ENCODE results near the gene WNT7A.

Gene WNT7A

DNA sequence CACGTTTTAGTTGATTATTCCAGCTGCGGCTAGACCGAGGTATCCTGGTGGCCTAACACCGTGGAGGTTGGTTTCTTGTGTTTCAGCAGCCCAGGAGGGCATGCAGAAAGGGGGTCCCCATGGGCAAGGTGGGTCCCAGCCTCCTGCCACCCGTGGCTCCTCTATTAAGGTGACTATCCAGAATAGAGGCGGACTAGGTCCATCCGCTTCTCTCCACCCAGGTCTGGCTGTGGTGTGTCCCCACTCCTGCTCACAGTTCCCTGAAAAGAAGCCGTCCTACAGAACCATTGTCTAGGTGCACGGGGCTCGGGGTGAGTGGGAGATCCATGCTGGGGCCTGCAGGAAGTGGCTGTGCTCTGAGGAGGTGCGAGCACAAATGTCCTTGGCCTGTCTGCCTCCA is 81.5 kb downstream of the WNT7A start:
- TF ChIP-seq SUZ12 (IDR thresholded peaks at IDR 0.05; ENCODE audit: extremely low read depth, insufficient read depth, insufficient read length) (no peak), ZNF274 (IDR thresholded peaks at IDR 0.05; ENCODE audit: low read depth, low read length) (no peak), YY1 (IDR thresholded peaks at IDR 0.05; ENCODE audit: insufficient read depth, insufficient read length) (no peak)
- peaks cover 6% of the 10 kb centered on the region; the same call in 1 of the 2 replicates for H3K9me3 ChIP-seq (ENCODE audit: insufficient read depth, low read length)
- H3K4me1 ChIP-seq (ENCODE audit: insufficient read depth, insufficient read length): no peaks in the 10 kb centered on the region
- no peaks in the 10 kb centered on the region for H3K27me3 ChIP-seq (ENCODE audit: insufficient read depth, insufficient read length)
- no peaks in the 10 kb centered on the region for H3K36me3 ChIP-seq (ENCODE audit: insufficient read depth, insufficient read length, low read length)
- no peak for DNase-seq (ENCODE audit: low read depth, low spot score)
- no peak overlapping the region for H3K9ac ChIP-seq (ENCODE audit: insufficient read length, low read depth)
- H3K4me3 ChIP-seq (ENCODE audit: insufficient read length, low read depth): no peak overlapping the region

DNA sequence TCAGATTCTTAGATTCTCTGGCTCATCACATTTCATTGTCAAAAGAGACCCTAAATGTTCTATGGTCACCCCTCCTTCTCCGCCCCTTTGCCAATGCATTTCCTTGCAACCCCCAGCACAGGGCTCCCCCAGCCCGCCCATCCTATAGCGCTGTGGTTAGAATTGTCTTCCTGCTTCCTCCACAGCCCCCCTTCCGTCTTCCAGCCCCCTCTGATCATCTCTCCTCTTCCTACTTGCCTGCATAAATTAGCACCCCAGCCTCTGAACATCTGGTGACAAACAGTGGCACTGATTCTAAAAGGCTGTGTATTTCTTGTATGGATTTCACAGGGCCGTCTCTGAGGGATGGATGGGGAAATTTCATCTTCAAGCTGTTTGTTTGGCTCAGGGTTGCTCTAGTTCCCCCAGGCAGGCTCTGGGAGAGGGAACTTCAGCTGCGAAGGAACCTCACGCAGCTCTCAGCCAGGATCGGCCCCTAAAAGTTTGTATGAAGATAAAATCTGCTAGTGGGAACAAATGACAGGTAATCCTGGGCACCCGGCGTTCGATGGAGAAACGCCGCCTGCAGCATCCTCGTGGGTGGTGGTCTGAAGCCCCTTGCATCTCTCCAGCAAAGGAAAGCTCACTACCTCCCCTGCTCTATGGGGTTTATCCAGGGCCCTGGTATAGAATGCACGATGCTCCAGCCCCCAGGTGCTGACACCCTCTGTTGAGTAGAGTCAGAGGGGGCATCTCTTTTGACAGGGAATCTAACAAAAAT is 83.0 kb downstream of the WNT7A start:
- Histone ChIP-seq H3K4me1 (ENCODE audit: insufficient read depth, insufficient read length) (peaks cover 8% of the 10 kb centered on the region), H3K9me3 (ENCODE audit: insufficient read depth, low read length) (peaks cover 6% of the 10 kb centered on the region; the same call in 1 of the 2 replicates), H3K27me3 (ENCODE audit: insufficient read depth, insufficient read length) (peaks cover 3% of the 10 kb centered on the region), H3K4me3 (ENCODE audit: insufficient read length, low read depth) (no peak overlapping the region), H3K36me3 (ENCODE audit: insufficient read depth, insufficient read length, low read length) (no peaks in the 10 kb centered on the region), H3K9ac (ENCODE audit: insufficient read length, low read depth) (no peak overlapping the region)
- no peak for DNase-seq (ENCODE audit: low read depth, low spot score)
- TF ChIP-seq YY1 (IDR thresholded peaks at IDR 0.05; ENCODE audit: insufficient read depth, insufficient read length) (no peak), SUZ12 (IDR thresholded peaks at IDR 0.05; ENCODE audit: extremely low read depth, insufficient read depth, insufficient read length) (no peak), ZNF274 (IDR thresholded peaks at IDR 0.05; ENCODE audit: low read depth, low read length) (no peak)

DNA sequence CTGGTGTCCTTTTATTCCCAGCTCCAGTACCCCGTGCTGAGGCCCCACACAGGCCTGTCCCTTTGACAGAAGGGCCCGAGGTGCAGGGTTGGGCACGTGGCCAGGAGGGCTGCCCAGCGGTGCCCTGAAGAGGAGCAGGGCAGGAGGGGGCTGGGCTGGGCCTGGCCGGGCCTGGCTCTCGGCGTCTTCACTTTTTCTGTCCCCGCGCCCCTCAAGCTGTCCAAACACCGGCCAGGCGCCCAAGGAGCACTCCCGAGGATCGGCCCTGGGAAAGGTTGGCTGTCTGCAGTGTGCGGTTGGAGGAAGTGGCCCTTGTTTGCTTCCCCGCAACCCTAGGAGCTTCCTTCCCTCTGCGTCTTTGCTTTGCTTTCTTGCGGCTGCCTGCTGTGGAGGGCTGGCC is 84.1 kb downstream of the WNT7A start:
- no peak overlapping the region for H3K4me3 ChIP-seq (ENCODE audit: insufficient read length, low read depth)
- H3K9ac ChIP-seq (ENCODE audit: insufficient read length, low read depth): no peak overlapping the region
- TF ChIP-seq ZNF274 (IDR thresholded peaks at IDR 0.05; ENCODE audit: low read depth, low read length): no peak
- no peak for TF ChIP-seq SUZ12 (IDR thresholded peaks at IDR 0.05; ENCODE audit: extremely low read depth, insufficient read depth, insufficient read length)
- TF ChIP-seq YY1 (IDR thresholded peaks at IDR 0.05; ENCODE audit: insufficient read depth, insufficient read length): no peak
- peaks cover 11% of the 10 kb centered on the region for H3K4me1 ChIP-seq (ENCODE audit: insufficient read depth, insufficient read length)
- H3K36me3 ChIP-seq (ENCODE audit: insufficient read depth, insufficient read length, low read length): no peaks in the 10 kb centered on the region
- H3K27me3 ChIP-seq (ENCODE audit: insufficient read depth, insufficient read length): peaks cover 5% of the 10 kb centered on the region
- no peaks in the 10 kb centered on the region for H3K9me3 ChIP-seq (ENCODE audit: insufficient read depth, low read length)
- no peak for DNase-seq (ENCODE audit: low read depth, low spot score)

DNA sequence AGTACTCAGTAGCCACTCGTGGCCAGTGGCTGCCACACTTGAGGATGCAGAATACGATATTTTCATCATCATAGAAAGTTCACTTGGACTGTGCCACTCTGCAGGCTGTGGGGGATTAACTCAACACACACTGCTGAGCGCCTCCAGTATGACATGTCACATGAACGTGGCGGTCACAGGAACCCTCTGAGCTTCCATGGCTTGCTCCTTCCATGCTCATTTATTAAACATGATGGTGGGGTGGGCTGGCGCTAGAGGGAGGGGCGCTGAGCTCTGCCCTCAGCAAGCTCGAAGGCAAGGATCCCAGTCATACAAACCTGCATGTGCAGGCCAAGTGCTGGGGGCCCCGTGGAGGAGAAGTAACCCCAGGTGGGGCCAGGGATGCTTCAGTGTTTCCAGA is 85.5 kb downstream of the WNT7A start:
- Histone ChIP-seq H3K27me3 (ENCODE audit: insufficient read depth, insufficient read length) (peaks cover 7% of the 10 kb centered on the region), H3K4me1 (ENCODE audit: insufficient read depth, insufficient read length) (peaks cover 16% of the 10 kb centered on the region), H3K9ac (ENCODE audit: insufficient read length, low read depth) (no peak overlapping the region), H3K36me3 (ENCODE audit: insufficient read depth, insufficient read length, low read length) (no peaks in the 10 kb centered on the region), H3K4me3 (ENCODE audit: insufficient read length, low read depth) (no peak overlapping the region), H3K9me3 (ENCODE audit: insufficient read depth, low read length) (no peaks in the 10 kb centered on the region)
- no peak for DNase-seq (ENCODE audit: low read depth, low spot score)
- no peak for TF ChIP-seq SUZ12 (IDR thresholded peaks at IDR 0.05; ENCODE audit: extremely low read depth, insufficient read depth, insufficient read length)
- no peak for TF ChIP-seq ZNF274 (IDR thresholded peaks at IDR 0.05; ENCODE audit: low read depth, low read length)
- no peak for TF ChIP-seq YY1 (IDR thresholded peaks at IDR 0.05; ENCODE audit: insufficient read depth, insufficient read length)

DNA sequence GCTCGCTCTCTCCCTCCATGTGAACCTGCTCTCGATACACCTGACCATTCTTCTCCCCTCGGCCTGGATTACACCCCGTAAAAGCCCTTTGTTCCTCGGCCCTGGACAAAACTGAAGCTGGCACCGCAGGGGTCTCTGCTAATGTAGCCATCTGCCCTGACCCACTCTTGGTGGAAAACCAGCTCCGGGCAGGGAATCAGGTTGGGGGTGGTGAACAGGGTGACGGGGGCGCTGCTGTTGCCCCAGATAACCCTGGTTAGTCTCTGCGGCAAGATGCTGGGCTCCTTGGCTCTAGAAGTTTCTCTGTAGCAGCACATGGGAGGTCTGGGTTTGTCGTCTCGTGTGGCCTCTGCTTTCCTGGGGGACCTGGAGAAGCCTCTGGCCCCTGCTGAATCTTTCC is 86.4 kb downstream of the WNT7A start:
- H3K9me3 ChIP-seq (ENCODE audit: insufficient read depth, low read length): no peaks in the 10 kb centered on the region
- H3K27me3 ChIP-seq (ENCODE audit: insufficient read depth, insufficient read length): peaks cover 7% of the 10 kb centered on the region
- H3K4me1 ChIP-seq (ENCODE audit: insufficient read depth, insufficient read length): peaks cover 16% of the 10 kb centered on the region
- TF ChIP-seq ZNF274 (IDR thresholded peaks at IDR 0.05; ENCODE audit: low read depth, low read length) (no peak), YY1 (IDR thresholded peaks at IDR 0.05; ENCODE audit: insufficient read depth, insufficient read length) (no peak), SUZ12 (IDR thresholded peaks at IDR 0.05; ENCODE audit: extremely low read depth, insufficient read depth, insufficient read length) (no peak)
- no peak overlapping the region for H3K4me3 ChIP-seq (ENCODE audit: insufficient read length, low read depth)
- DNase-seq (ENCODE audit: low read depth, low spot score): no peak
- no peaks in the 10 kb centered on the region for H3K36me3 ChIP-seq (ENCODE audit: insufficient read depth, insufficient read length, low read length)
- H3K9ac ChIP-seq (ENCODE audit: insufficient read length, low read depth): no peak overlapping the region

DNA sequence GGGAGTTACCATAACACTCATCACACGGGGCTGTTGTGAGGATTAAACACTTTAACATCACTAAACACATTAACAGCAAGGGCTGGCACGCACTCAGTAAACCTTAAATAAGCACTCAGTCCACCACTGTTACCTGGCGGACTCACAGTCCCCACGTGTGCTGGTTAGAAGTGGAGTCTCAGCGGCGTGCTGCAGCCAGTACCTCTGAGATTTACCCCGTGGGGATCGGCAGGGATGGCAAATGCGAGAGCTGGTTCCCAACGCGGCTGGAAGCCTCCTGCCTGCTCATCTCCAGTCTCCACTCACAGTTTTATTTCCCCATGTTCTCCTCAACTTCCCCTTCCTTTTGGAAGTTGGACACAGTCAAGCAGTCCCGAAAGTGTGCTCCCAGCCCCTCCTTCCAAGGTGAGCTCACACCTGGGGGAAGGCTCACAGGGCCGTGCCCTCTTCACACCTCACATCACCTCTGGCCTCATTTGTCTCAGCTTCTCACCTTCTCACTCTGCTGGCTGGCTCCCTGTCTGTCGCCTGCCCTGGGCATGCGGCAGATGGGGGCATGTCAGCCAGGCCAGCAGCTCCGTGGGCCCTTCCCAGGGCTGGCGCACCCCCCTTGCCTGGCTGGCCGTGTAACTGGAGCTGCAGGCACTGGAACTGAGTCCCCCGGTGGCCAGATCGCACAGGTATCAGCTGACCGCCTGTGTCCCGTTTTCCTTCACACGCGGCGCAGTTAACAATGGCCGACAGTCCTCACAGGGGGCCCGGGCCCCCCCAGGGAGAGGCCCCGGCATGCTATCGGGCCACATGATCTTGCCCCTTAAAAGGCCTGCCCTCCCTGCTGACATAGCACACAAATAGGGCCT is 87.1 kb downstream of the WNT7A start:
- no peaks in the 10 kb centered on the region for H3K9me3 ChIP-seq (ENCODE audit: insufficient read depth, low read length)
- H3K36me3 ChIP-seq (ENCODE audit: insufficient read depth, insufficient read length, low read length): no peaks in the 10 kb centered on the region
- H3K27me3 ChIP-seq (ENCODE audit: insufficient read depth, insufficient read length): peaks cover 7% of the 10 kb centered on the region
- DNase-seq (ENCODE audit: low read depth, low spot score): no peak
- H3K9ac ChIP-seq (ENCODE audit: insufficient read length, low read depth): no peak overlapping the region
- TF ChIP-seq YY1 (IDR thresholded peaks at IDR 0.05; ENCODE audit: insufficient read depth, insufficient read length) (no peak), SUZ12 (IDR thresholded peaks at IDR 0.05; ENCODE audit: extremely low read depth, insufficient read depth, insufficient read length) (no peak), ZNF274 (IDR thresholded peaks at IDR 0.05; ENCODE audit: low read depth, low read length) (no peak)
- peaks cover 16% of the 10 kb centered on the region for H3K4me1 ChIP-seq (ENCODE audit: insufficient read depth, insufficient read length)
- H3K4me3 ChIP-seq (ENCODE audit: insufficient read length, low read depth): no peak overlapping the region

DNA sequence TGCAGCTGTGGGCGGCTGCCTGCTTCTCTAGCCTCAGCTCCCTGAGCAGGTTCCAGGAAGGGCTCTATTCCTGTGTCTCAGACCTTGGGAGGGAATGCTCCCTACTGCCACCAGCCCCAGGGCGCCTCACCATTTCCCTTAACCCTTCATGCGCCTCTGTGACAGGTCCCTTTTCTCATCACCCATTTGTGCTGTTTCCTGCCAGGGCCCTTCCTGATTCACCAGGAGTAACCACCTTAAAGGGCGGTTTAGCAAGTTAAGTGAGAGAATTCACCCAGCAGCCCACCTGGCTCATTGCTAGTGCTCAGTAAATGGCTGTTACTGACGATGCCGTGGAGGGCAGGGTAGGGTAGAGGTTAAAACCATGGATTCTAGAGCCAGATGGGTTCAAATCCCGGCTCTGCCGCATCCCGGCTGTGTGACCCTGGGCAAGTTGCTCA is 87.8 kb downstream of the WNT7A start:
- H3K9ac ChIP-seq (ENCODE audit: insufficient read length, low read depth): no peak overlapping the region
- no peaks in the 10 kb centered on the region for H3K9me3 ChIP-seq (ENCODE audit: insufficient read depth, low read length)
- H3K27me3 ChIP-seq (ENCODE audit: insufficient read depth, insufficient read length): peaks cover 7% of the 10 kb centered on the region
- peaks cover 19% of the 10 kb centered on the region for H3K4me1 ChIP-seq (ENCODE audit: insufficient read depth, insufficient read length)
- DNase-seq (ENCODE audit: low read depth, low spot score): no peak
- no peak overlapping the region for H3K4me3 ChIP-seq (ENCODE audit: insufficient read length, low read depth)
- H3K36me3 ChIP-seq (ENCODE audit: insufficient read depth, insufficient read length, low read length): no peaks in the 10 kb centered on the region
- TF ChIP-seq YY1 (IDR thresholded peaks at IDR 0.05; ENCODE audit: insufficient read depth, insufficient read length) (no peak), ZNF274 (IDR thresholded peaks at IDR 0.05; ENCODE audit: low read depth, low read length) (no peak), SUZ12 (IDR thresholded peaks at IDR 0.05; ENCODE audit: extremely low read depth, insufficient read depth, insufficient read length) (no peak)

Data from NT2/D1 (cell line).